MCF 10A (cell line): ENCODE results near the gene SAMD11. TPM values are rescaled to one million over a fixed set of nuclear protein-coding genes. Genes with fewer than 3 reads are reported as not detected.

ENCODE experiments used
- BruUV-seq: library from RNA; stranded (reverse); fragments of 400-500 nt; replicated peaks from 2 replicates; lab custom pipeline; 2021; lab: Mats Ljungman, UMichigan
- CTCF ChIA-PET: fragments of 300-600 bp; sonication (Branson Sonifier 250); formaldehyde crosslinking; extraction: SDS; loops from one replicate; lab custom pipeline; 2021; ENCODE audit warnings: antibody characterized with exemption, inconsistent platforms; lab: Yijun Ruan, JAX
- POLR2A ChIA-PET: fragments of 300-600, 350-650 bp; sonication (Branson Sonifier 250); formaldehyde crosslinking; extraction: SDS; loops from one replicate; lab custom pipeline; 2020; ENCODE audit warnings: antibody characterized with exemption, inconsistent platforms; lab: Yijun Ruan, JAX
- DNase-seq: peaks from one replicate; pipeline ENCODE4 v3.0.0-alpha.2; 2018; ENCODE audit not compliant: unreplicated experiment
- H3K27ac Mint-ChIP-seq: one replicate; pipeline ENCODE4 v1.8.0; 2022; ENCODE audit warnings: mild to moderate bottlenecking, low read depth, mixed read lengths; ENCODE audit not compliant: unreplicated experiment
- H3K27me3 Mint-ChIP-seq: one replicate; pipeline ENCODE4 v1.8.0; 2022; ENCODE audit warnings: mixed read lengths; ENCODE audit not compliant: insufficient read depth, unreplicated experiment
- H3K36me3 Mint-ChIP-seq: one replicate; pipeline ENCODE4 v1.8.0; 2022; ENCODE audit warnings: mild to moderate bottlenecking, moderate library complexity, mixed read lengths; ENCODE audit not compliant: insufficient read depth, unreplicated experiment
- H3K4me1 Mint-ChIP-seq: one replicate; pipeline ENCODE4 v1.8.0; 2022; ENCODE audit warnings: mixed read lengths; ENCODE audit not compliant: insufficient read depth, unreplicated experiment
- H3K4me3 Mint-ChIP-seq: one replicate; pipeline ENCODE4 v1.8.0; 2022; ENCODE audit warnings: mild to moderate bottlenecking, moderate library complexity, mixed read lengths; ENCODE audit not compliant: unreplicated experiment
- H3K9me3 Mint-ChIP-seq: one replicate; pipeline ENCODE4 v1.8.0; 2022; ENCODE audit warnings: mixed read lengths; ENCODE audit not compliant: unreplicated experiment
- intact Hi-C: fragments of 100-400 bp; cut with micrococcal nuclease; formaldehyde crosslinking; loops from 2 replicates; pipeline ENCODE4 v1.14.1; 2022
- total RNA-seq: library from RNA; stranded (reverse); gene quantifications from 2 replicates; pipeline ENCODE4 v1.2.3, GENCODE V29; 2022
- TF ChIP-seq, protein P1 (sequence below): fragments of 200-600 bp; IDR thresholded peaks from one replicate; pipeline ENCODE4 v1.8.0; 2022; ENCODE audit warnings: antibody characterized with exemption, mild to moderate bottlenecking; ENCODE audit not compliant: unreplicated experiment

The SAMD11 gene
- total RNA-seq, 1 experiment from 2014 or later, result not detected

DNA sequence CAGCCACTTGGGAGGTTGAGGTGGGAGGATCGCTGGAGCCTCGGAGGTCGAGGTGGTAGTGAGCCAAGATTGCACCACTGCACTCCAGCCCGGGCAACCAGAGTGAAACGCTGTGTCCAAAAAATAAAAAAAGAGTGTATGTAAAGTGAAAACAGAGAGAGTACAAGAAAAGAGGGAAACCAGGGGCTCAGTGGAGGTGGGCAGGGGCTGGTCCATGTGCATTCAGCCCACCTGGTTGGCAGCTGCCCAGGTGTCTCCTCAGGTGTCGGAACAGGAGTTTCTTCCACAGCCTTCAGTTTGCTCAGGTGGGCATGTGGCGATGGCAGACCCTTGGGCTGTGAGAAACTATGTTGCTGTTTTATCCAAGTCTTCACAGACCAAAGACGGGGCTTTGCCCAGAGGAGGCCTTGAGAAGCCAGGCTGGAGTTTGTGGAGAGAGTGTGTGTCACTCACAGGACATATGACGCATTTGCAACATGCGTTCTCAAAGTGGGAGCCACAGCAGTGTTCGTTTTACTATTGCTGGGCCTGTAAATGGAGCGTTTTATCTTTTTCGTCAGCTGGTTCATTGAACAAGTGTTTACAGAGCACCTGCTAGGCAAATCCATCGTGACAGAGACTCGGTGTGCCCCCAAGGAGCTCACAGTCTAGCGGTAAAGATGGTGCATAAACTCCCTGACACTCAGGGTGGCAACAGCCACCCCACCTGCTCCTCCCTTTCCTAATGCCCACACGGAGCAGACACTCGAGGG is 22.4 kb upstream of the SAMD11 start:
- H3K4me3 Mint-ChIP-seq, result no peak overlapping the region
- no peak for DNase-seq
- no peak overlapping the region for H3K27ac Mint-ChIP-seq
- H3K36me3 Mint-ChIP-seq, result peaks cover 5% of the 10 kb centered on the region
- TF ChIP-seq, protein P1, sequence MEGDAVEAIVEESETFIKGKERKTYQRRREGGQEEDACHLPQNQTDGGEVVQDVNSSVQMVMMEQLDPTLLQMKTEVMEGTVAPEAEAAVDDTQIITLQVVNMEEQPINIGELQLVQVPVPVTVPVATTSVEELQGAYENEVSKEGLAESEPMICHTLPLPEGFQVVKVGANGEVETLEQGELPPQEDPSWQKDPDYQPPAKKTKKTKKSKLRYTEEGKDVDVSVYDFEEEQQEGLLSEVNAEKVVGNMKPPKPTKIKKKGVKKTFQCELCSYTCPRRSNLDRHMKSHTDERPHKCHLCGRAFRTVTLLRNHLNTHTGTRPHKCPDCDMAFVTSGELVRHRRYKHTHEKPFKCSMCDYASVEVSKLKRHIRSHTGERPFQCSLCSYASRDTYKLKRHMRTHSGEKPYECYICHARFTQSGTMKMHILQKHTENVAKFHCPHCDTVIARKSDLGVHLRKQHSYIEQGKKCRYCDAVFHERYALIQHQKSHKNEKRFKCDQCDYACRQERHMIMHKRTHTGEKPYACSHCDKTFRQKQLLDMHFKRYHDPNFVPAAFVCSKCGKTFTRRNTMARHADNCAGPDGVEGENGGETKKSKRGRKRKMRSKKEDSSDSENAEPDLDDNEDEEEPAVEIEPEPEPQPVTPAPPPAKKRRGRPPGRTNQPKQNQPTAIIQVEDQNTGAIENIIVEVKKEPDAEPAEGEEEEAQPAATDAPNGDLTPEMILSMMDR, result no peak
- ChIA-PET CTCF (no interaction called here), POLR2A (no interaction called here)
- intact Hi-C loops, result loop anchor here (5.0 kb wide), 1 partner anchor 41 kb away; no protein-coding TSS in a partner anchor
- H3K9me3 Mint-ChIP-seq, result no peaks in the 10 kb centered on the region
- BruUV-seq, result no TSS peak
- H3K4me1 Mint-ChIP-seq, result peaks cover 11% of the 10 kb centered on the region
- H3K27me3 Mint-ChIP-seq, result peaks cover 38% of the 10 kb centered on the region

DNA sequence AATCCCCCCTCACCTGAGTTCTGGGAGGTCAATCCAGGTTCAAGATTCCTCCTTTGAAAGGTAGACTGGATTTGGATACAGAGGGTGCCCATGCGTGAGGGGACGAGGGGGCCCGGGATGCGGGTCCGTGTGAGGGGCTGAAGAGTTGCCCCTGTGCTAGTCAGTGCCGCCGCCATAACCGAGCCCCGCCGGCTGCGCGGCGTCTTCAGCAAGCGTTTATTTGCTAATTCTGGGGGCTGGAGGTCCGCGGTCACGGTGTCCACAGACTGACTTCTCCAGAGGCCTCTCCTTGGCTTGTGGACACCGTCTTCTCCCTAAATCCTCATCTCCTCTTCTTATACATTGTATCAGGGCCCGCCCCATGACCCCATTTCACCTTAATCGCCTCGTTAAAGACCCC is 20.9 kb upstream of the SAMD11 start:
- no peak overlapping the region for H3K27ac Mint-ChIP-seq
- intact Hi-C loops, result loop anchor here (5.0 kb wide), 1 partner anchor 39 kb away; no protein-coding TSS in a partner anchor
- BruUV-seq, result no TSS peak
- peaks cover 23% of the 10 kb centered on the region for H3K27me3 Mint-ChIP-seq
- DNase-seq, result no peak
- TF ChIP-seq, protein P1, result no peak
- H3K4me3 Mint-ChIP-seq, result no peak overlapping the region
- no peaks in the 10 kb centered on the region for H3K36me3 Mint-ChIP-seq
- ChIA-PET CTCF (no interaction called here), POLR2A (no interaction called here)
- no peaks in the 10 kb centered on the region for H3K9me3 Mint-ChIP-seq
- peaks cover 24% of the 10 kb centered on the region for H3K4me1 Mint-ChIP-seq

DNA sequence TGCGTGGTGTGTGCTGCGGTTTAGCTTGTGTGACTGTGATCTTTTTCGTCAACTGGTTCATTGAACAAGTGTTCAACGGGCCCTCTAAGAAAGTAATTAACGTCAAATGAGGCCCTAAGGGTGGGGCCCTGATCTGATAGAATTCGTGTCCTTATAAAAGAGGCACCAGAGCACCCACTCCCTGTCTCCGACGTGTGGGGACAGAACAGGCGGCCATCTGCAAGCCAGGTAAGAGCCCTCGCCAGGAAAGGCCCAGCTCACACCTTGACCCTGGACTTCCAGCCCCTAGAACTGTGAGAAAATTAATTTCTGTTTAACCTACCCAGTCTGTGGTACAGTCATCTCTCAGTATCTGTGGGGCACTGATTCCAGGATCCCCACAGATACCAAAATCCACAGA is 20.4 kb upstream of the SAMD11 start:
- intact Hi-C loops, result loop anchor here (5.0 kb wide), 1 partner anchor 39 kb away; no protein-coding TSS in a partner anchor
- POLR2A ChIA-PET, result no interaction called here
- Mint-ChIP-seq H3K27me3 (peaks cover 18% of the 10 kb centered on the region), H3K27ac (no peak overlapping the region), H3K4me3 (no peak overlapping the region), H3K4me1 (peaks cover 24% of the 10 kb centered on the region), H3K36me3 (no peaks in the 10 kb centered on the region), H3K9me3 (no peaks in the 10 kb centered on the region)
- BruUV-seq, result no TSS peak
- DNase-seq, result no peak
- TF ChIP-seq, protein P1, result no peak
- CTCF ChIA-PET, result interaction anchor here (0.7 kb wide), 2 partner anchors 9 to 17 kb away, joined by 3 read pairs; no protein-coding TSS in a partner anchor

DNA sequence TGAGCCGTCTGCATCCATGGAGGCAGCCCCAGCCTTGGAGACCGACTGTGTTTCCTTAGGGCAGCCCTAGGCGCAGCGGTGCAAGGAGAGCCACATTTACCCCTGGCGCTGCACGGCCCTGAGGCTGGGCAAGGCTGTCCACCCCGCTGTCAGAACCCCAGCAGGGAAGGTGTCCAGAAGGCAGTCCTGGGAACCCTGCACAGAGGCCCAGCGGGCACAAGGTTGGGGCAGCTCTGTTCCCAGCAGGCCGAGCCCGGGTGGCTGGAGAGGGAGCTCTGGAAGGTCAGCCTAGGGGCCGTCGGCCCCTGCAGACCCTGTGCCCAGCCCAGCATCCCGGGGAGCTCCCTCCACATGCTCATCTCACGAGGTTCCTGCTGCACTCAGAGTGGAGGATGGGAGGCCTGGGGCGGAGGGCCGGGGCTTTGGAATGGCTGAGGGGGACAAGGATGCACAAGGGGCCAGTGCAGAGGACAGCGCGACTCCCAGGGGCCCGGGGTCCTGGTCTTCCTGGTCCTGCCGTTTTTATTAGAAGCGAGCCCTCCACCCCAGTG is 19.9 kb upstream of the SAMD11 start:
- Mint-ChIP-seq H3K27ac (no peak overlapping the region), H3K27me3 (peaks cover 13% of the 10 kb centered on the region), H3K36me3 (no peaks in the 10 kb centered on the region), H3K9me3 (no peaks in the 10 kb centered on the region), H3K4me1 (peaks cover 20% of the 10 kb centered on the region), H3K4me3 (peak overlapping the region; percentile 82)
- ChIA-PET CTCF (interaction anchor here (0.7 to 1.6 kb wide), 3 partner anchors 8 to 17 kb away, joined by 3 to 9 read pairs (median 3); no protein-coding TSS in a partner anchor), POLR2A (no interaction called here)
- TF ChIP-seq, protein P1, result no peak
- DNase-seq, result no peak
- BruUV-seq, result no TSS peak
- intact Hi-C loops, result loop anchor here (1.0 to 5.0 kb wide), 3 partner anchors 18 to 71 kb away; no protein-coding TSS in a partner anchor
